Upper lobe of left lung (tissue), 4 donors: ENCODE data around the gene GTF2A1.
"Not testable (repeated sequence)": the region's sequence is repeated elsewhere in the genome, so short reads cannot be mapped to it uniquely, and the experiment has no call there.

Experiments
- CTCF ChIP-seq, 6 experiments: fragments of 450-650 bp in 4 of 6; fragments of 200-600 bp in 2 of 6; sonication (generic) in 2 of 6; IDR thresholded peaks; one replicate each; pipeline ENCODE4 v1.5.1; 2016 to 2019; ENCODE audit warnings: antibody characterized with exemption in 6 of 6
- EP300 ChIP-seq, 4 donors: sonication (generic); formaldehyde crosslinking; IDR thresholded peaks; one replicate each; pipeline ENCODE4 v1.5.1; 2017; ENCODE audit warnings: antibody characterized with exemption in 4 of 4, control low read depth in 2 of 4
- POLR2A ChIP-seq, 4 donors: fragments of 450-650 bp; IDR thresholded peaks; one replicate each; pipeline ENCODE4 v1.5.1; 2016 to 2017; ENCODE audit warnings: antibody characterized with exemption in 4 of 4, mild to moderate bottlenecking in 2 of 4
- POLR2AphosphoS5 ChIP-seq, 2 donors: sonication (generic); formaldehyde crosslinking; IDR thresholded peaks; one replicate each; pipeline ENCODE4 v1.5.1; 2017; ENCODE audit warnings: antibody characterized with exemption in 2 of 2

GRCh38 chr14:81244431-81244830, 23.7 kb upstream of the GTF2A1 start:
- TF ChIP-seq CTCF, POLR2AphosphoS5, EP300, POLR2A (IDR thresholded peaks at IDR 0.05): not testable (repeated sequence)
